HCT116 (cell line): ENCODE measurements around the gene WDR27. TPM values are rescaled to one million over a fixed set of nuclear protein-coding genes. Genes with fewer than 3 reads are reported as not detected.

ENCODE experiments used
- ATAC-seq: fragments of 200-7000 bp; cut with Tn5 transposase; 2 replicates; pipeline ENCODE4 v1.9.1; 2020; ENCODE audit warnings: mild to moderate bottlenecking, moderate library complexity
- BruUV-seq: library from RNA; stranded (reverse); fragments of 400-500 nt; replicated peaks from 2 replicates; lab custom pipeline; 2021; lab: Mats Ljungman, UMichigan
- CTCF ChIA-PET: fragments of 300-600 bp; sonication (Branson Sonifier 250); formaldehyde crosslinking; loops from one replicate; lab custom pipeline; 2021; ENCODE audit warnings: antibody characterized with exemption; lab: Charles Lee
- POLR2A ChIA-PET: fragments of 300-600, 350-600 bp; sonication (Branson Sonifier 250); formaldehyde crosslinking; loops from one replicate; lab custom pipeline; 2021; ENCODE audit warnings: antibody characterized with exemption; lab: Charles Lee
- RAD21 ChIA-PET, 2 experiments: fragments of 300-600 bp; sonication (Branson Sonifier 250); formaldehyde crosslinking; loops; one replicate each; lab custom pipeline; 2023; ENCODE audit warnings: low total read pairs in 2 of 2; ENCODE audit not compliant: uncharacterized antibody in 2 of 2, unreplicated experiment in 2 of 2, low non-redundant PET in 1 of 2; lab: Charles Lee
- DNase-seq: peaks from one replicate; pipeline ENCODE4 v3.0.0-alpha.2; 2010; ENCODE audit warnings: low read depth, low spot score
- H2AFZ ChIP-seq: fragments of 200-600 bp; shearing (Covaris generic), sonication (generic); 2 replicates; pipeline ENCODE4 v1.6.1; 2017; ENCODE audit warnings: low read depth, mixed run types, mixed read lengths, antibody characterized with exemption, low read length; ENCODE audit not compliant: poor library complexity, severe bottlenecking
- H3K27ac ChIP-seq: 2 replicates; pipeline ENCODE4 v1.5.1; 2012; ENCODE audit warnings: low read depth, low read length
- H3K27me3 ChIP-seq: fragments of 200-600 bp; sonication (generic); 2 replicates; pipeline ENCODE4 v1.6.1; 2016; ENCODE audit warnings: mixed run types, low read length, mixed read lengths; ENCODE audit not compliant: insufficient read depth
- H3K36me3 ChIP-seq, 2 experiments: fragments of 200-500 bp in 1 of 2; fragments of 200-600 bp in 1 of 2; sonication (Bioruptor generic) in 1 of 2; sonication (generic) in 1 of 2; 2 replicates each; pipeline versions ENCODE4 v1.5.1 to v1.6.1; 2014 to 2016; ENCODE audit warnings: low read length in 2 of 2, inconsistent platforms in 1 of 2, mixed read lengths in 1 of 2, mixed run types in 1 of 2; ENCODE audit not compliant: insufficient read depth in 2 of 2, control insufficient read depth in 1 of 2
- H3K4me1 ChIP-seq, 2 experiments: fragments of 200-600 bp in 1 of 2; sonication (generic) in 1 of 2; 2 replicates each; pipeline versions ENCODE4 v1.5.1 to v1.6.1; 2012 to 2017; ENCODE audit warnings: low read length in 2 of 2, inconsistent platforms in 1 of 2, mild to moderate bottlenecking in 1 of 2, mixed read lengths in 1 of 2, mixed run types in 1 of 2, moderate library complexity in 1 of 2; ENCODE audit not compliant: insufficient read depth in 2 of 2, control insufficient read depth in 1 of 2
- H3K4me2 ChIP-seq: fragments of 200-600 bp; sonication (generic); 2 replicates; pipeline ENCODE4 v1.6.1; 2017; ENCODE audit warnings: mixed run types, low read length, mixed read lengths
- H3K4me3 ChIP-seq, 2 experiments: fragments of 200-600 bp in 1 of 2; sonication (generic) in 1 of 2; replicated peaks in 1 of 2; 2 replicates each; pipeline ENCODE4 v1.5.1; 2011 to 2016; ENCODE audit warnings: low read length in 2 of 2, control low read depth in 1 of 2, low read depth in 1 of 2, mild to moderate bottlenecking in 1 of 2, mixed read lengths in 1 of 2, mixed run types in 1 of 2
- H3K79me2 ChIP-seq: fragments of 200-600 bp; sonication (generic); 2 replicates; pipeline ENCODE4 v1.6.1; 2017; ENCODE audit warnings: mild to moderate bottlenecking, mixed run types, low read length, moderate library complexity, mixed read lengths; ENCODE audit not compliant: insufficient read depth
- H3K9ac ChIP-seq: fragments of 200-600 bp; sonication (generic); 2 replicates; pipeline ENCODE4 v1.6.1; 2016; ENCODE audit warnings: low read length, mixed read lengths
- H3K9me2 ChIP-seq: fragments of 200-600 bp; sonication (generic), shearing (Covaris generic); 2 replicates; pipeline ENCODE4 v1.6.1; 2017; ENCODE audit warnings: mixed run types, mild to moderate bottlenecking, moderate library complexity; ENCODE audit not compliant: insufficient read depth
- H3K9me3 ChIP-seq, 2 experiments: fragments of 200-500 bp in 1 of 2; fragments of 200-600 bp in 1 of 2; sonication (Bioruptor generic) in 1 of 2; sonication (generic) in 1 of 2; 2 replicates each; pipeline ENCODE4 v1.6.1; 2014 to 2017; ENCODE audit warnings: low read length in 2 of 2, mixed read lengths in 2 of 2, inconsistent platforms in 1 of 2, low read depth in 1 of 2, mild to moderate bottlenecking in 1 of 2, mixed run types in 1 of 2, moderate library complexity in 1 of 2; ENCODE audit not compliant: control insufficient read depth in 1 of 2, insufficient read depth in 1 of 2
- H4K20me1 ChIP-seq: fragments of 200-600 bp; sonication (generic), shearing (Covaris generic); 2 replicates; pipeline ENCODE4 v1.6.1; 2017; ENCODE audit warnings: mixed run types, mild to moderate bottlenecking, moderate library complexity; ENCODE audit not compliant: insufficient read depth
- CBX3 ChIP-seq: IDR thresholded peaks from 2 replicates; pipeline ENCODE4 v1.6.1; 2012; ENCODE audit warnings: low read depth
- CEBPB ChIP-seq: IDR thresholded peaks from 2 replicates; pipeline ENCODE4 v1.6.1; 2012; ENCODE audit warnings: low read depth
- EGR1 ChIP-seq: IDR thresholded peaks from 2 replicates; pipeline ENCODE4 v1.6.1; 2012; ENCODE audit warnings: low read depth
- FOSL1 ChIP-seq: IDR thresholded peaks from 2 replicates; pipeline ENCODE4 v1.6.1; 2012; ENCODE audit warnings: low read depth
- SIN3A ChIP-seq: IDR thresholded peaks from 2 replicates; pipeline ENCODE4 v1.6.1; 2012; ENCODE audit warnings: low read depth
- YY1 ChIP-seq: IDR thresholded peaks from 2 replicates; pipeline ENCODE4 v1.6.1; 2011; ENCODE audit warnings: low read length, low read depth, moderate library complexity, mild to moderate bottlenecking; ENCODE audit not compliant: insufficient replicate concordance; ENCODE audit errors: extremely low read depth
- ZFX ChIP-seq: fragments of 450-650 bp; IDR thresholded peaks from 2 replicates; pipeline ENCODE4 v1.6.1; 2017
- intact Hi-C: fragments of 100-400 bp; cut with micrococcal nuclease; formaldehyde crosslinking; loops from 2 replicates; pipeline ENCODE4 v1.10.0; 2022
- total RNA-seq: library from RNA; stranded (reverse); gene quantifications from one replicate; pipeline ENCODE4 v1.2.1, GENCODE V29; 2021; ENCODE audit not compliant: unreplicated experiment
- TF ChIP-seq, protein P1 (sequence below): IDR thresholded peaks from 2 replicates; pipeline ENCODE4 v1.6.1; 2012; ENCODE audit warnings: low read depth

WDR27 gene
- total RNA-seq, 1 experiment from 2014 or later: 60.6 TPM

- H3K9me2 ChIP-seq: no peaks in the 10 kb centered on the region
- intact Hi-C loops: no loop called here
- no TSS peak for BruUV-seq
- ChIA-PET CTCF (no interaction called here), RAD21 (no interaction called here), POLR2A (no interaction called here)
- no peaks in the 10 kb centered on the region for H3K4me1 ChIP-seq
- peaks cover 10 to 12% of the 10 kb centered on the region in 2 experiments; a peak in 2 of 4 replicates for H3K9me3 ChIP-seq
- H4K20me1 ChIP-seq: no peaks in the 10 kb centered on the region
- TF ChIP-seq CBX3 (no peak), ZFX (no peak)
- TF ChIP-seq, protein P1, sequence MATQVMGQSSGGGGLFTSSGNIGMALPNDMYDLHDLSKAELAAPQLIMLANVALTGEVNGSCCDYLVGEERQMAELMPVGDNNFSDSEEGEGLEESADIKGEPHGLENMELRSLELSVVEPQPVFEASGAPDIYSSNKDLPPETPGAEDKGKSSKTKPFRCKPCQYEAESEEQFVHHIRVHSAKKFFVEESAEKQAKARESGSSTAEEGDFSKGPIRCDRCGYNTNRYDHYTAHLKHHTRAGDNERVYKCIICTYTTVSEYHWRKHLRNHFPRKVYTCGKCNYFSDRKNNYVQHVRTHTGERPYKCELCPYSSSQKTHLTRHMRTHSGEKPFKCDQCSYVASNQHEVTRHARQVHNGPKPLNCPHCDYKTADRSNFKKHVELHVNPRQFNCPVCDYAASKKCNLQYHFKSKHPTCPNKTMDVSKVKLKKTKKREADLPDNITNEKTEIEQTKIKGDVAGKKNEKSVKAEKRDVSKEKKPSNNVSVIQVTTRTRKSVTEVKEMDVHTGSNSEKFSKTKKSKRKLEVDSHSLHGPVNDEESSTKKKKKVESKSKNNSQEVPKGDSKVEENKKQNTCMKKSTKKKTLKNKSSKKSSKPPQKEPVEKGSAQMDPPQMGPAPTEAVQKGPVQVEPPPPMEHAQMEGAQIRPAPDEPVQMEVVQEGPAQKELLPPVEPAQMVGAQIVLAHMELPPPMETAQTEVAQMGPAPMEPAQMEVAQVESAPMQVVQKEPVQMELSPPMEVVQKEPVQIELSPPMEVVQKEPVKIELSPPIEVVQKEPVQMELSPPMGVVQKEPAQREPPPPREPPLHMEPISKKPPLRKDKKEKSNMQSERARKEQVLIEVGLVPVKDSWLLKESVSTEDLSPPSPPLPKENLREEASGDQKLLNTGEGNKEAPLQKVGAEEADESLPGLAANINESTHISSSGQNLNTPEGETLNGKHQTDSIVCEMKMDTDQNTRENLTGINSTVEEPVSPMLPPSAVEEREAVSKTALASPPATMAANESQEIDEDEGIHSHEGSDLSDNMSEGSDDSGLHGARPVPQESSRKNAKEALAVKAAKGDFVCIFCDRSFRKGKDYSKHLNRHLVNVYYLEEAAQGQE: no peak
- H3K79me2 ChIP-seq: no peaks in the 10 kb centered on the region
- no peak overlapping the region for H3K9ac ChIP-seq
- no peak overlapping the region for H3K27ac ChIP-seq
- H3K36me3 ChIP-seq: peaks cover 0 to 21% of the 10 kb centered on the region in 2 experiments; a peak in 2 of 4 replicates
- ATAC-seq (no peak), DNase-seq (no peak)
- no peak overlapping the region for H3K4me2 ChIP-seq
- H2AFZ ChIP-seq: no peak overlapping the region
- no peaks in the 10 kb centered on the region for H3K27me3 ChIP-seq
- H3K4me3 ChIP-seq: no peak overlapping the region
Observed at GRCh38 chr6:169650959-169651292, 50.9 kb downstream of the WDR27 start.

DNA sequence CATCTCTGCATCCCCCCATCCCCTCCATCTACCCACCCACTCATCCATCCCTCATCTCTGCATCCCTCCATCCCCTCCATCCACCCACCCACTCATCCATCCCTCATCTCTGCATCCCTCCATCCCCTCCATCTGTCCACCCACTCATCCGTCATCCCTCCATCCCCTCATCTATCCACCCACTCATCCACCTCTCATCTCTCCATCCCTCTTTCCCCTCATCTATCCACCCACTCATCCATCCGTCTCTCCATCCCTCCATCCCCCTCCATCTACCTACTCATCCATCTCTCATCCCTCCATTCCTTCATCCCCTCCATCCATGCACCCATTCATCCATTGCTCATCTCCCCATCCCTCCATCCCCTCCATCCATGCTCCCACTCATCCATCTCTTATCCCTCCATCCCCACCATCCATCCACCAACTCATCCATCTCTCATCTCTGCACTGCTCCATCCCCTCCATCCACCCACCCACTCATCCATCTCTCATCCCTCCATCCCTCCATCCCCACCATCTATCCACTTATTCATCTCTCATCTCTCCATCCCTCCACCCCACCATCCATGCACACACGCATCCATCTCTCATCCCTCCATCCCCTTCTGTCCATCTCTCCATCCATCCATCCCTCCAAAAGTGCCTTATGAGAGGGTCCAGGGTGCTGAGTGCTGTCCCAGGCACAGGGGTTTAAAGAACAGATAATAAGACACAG, 51.4 kb downstream of the WDR27 start:
- Histone ChIP-seq H3K9me3 (peaks cover 10 to 11% of the 10 kb centered on the region in 2 experiments; a peak in 2 of 4 replicates), H3K36me3 (peaks cover 0 to 19% of the 10 kb centered on the region in 2 experiments; a peak in 1 of 4 replicates), H3K4me1 (peaks cover 0 to 1% of the 10 kb centered on the region in 2 experiments; a peak in 2 of 4 replicates), H4K20me1 (no peaks in the 10 kb centered on the region), H3K79me2 (no peaks in the 10 kb centered on the region), H3K27ac (no peak overlapping the region), H3K9me2 (no peaks in the 10 kb centered on the region), H2AFZ (no peak overlapping the region), H3K9ac (no peak overlapping the region), H3K4me2 (no peak overlapping the region), H3K27me3 (no peaks in the 10 kb centered on the region), H3K4me3 (no peak overlapping the region)
- intact Hi-C loops: no loop called here
- TF ChIP-seq SIN3A (no peak), YY1 (no peak), CEBPB (no peak), EGR1 (no peak), FOSL1 (no peak)
- ChIA-PET POLR2A (no interaction called here), CTCF (no interaction called here), RAD21 (no interaction called here)
- BruUV-seq: no TSS peak
- DNase-seq: no peak
- ATAC-seq: no peak
